Measurements from ENCODE around the gene DSCAM. TPM values are rescaled to one million over a fixed set of nuclear protein-coding genes. Genes with fewer than 3 reads are reported as not detected.
"Not testable (repeated sequence)": the region's sequence is repeated elsewhere in the genome, so short reads cannot be mapped to it uniquely, and the experiment has no call there.

Gene DSCAM
- total RNA-seq, 1 experiment from 2014 or later = not detected

- in situ Hi-C loops (cut with HindIII; ENCODE audit: low sequenced_read_pairs) = no loop called here
- no peak for DNase-seq (ENCODE audit: low spot score)
These were observed 803.5 kb downstream of the DSCAM start for GRCh38 chr21:40043423-40043822.

GRCh38 chr21:40041446-40041845 lies 805.5 kb downstream of the DSCAM start:
- in situ Hi-C loops (cut with HindIII; ENCODE audit: low sequenced_read_pairs) = no loop called here
- DNase-seq (ENCODE audit: low spot score) = no peak

- DNase-seq (ENCODE audit: low spot score); in situ Hi-C loops (cut with HindIII; ENCODE audit: low sequenced_read_pairs): not testable (repeated sequence)
These were observed 813.7 kb downstream of the DSCAM start for GRCh38 chr21:40033156-40033782.

GRCh38 chr21:40029888-40030287 lies 817.1 kb downstream of the DSCAM start:
- in situ Hi-C loops (cut with HindIII; ENCODE audit: low sequenced_read_pairs) = no loop called here

GRCh38 chr21:40028393-40028792 lies 818.6 kb downstream of the DSCAM start:
- in situ Hi-C loops (cut with HindIII; ENCODE audit: low sequenced_read_pairs); DNase-seq (ENCODE audit: low spot score): not testable (repeated sequence)

More at GRCh38 chr21:40029888-40030287, 817.1 kb downstream of the DSCAM start:
- no peak for DNase-seq (ENCODE audit: low spot score)

- in situ Hi-C loops (cut with HindIII; ENCODE audit: low sequenced_read_pairs) = no loop called here
- DNase-seq (ENCODE audit: low spot score) = no peak
These were observed 825.2 kb downstream of the DSCAM start for GRCh38 chr21:40021558-40022351.

- in situ Hi-C loops (cut with HindIII; ENCODE audit: low sequenced_read_pairs) = no loop called here
- no peak for DNase-seq (ENCODE audit: low spot score)
These were observed 826.3 kb downstream of the DSCAM start for GRCh38 chr21:40020651-40021050.

GRCh38 chr21:40018871-40019475 lies 828.0 kb downstream of the DSCAM start:
- DNase-seq (ENCODE audit: low spot score) = no peak
- in situ Hi-C loops (cut with HindIII; ENCODE audit: low sequenced_read_pairs) = no loop called here

- DNase-seq (ENCODE audit: low spot score) = no peak
- in situ Hi-C loops (cut with HindIII; ENCODE audit: low sequenced_read_pairs) = no loop called here
These were observed 830.3 kb downstream of the DSCAM start for GRCh38 chr21:40016667-40017066.

GRCh38 chr21:40016234-40016633 lies 830.7 kb downstream of the DSCAM start:
- in situ Hi-C loops (cut with HindIII; ENCODE audit: low sequenced_read_pairs) = no loop called here
- DNase-seq (ENCODE audit: low spot score) = no peak

- in situ Hi-C loops (cut with HindIII; ENCODE audit: low sequenced_read_pairs) = no loop called here
- DNase-seq (ENCODE audit: low spot score) = no peak
These were observed 831.1 kb downstream of the DSCAM start for GRCh38 chr21:40015818-40016217.

GRCh38 chr21:40014394-40014793 lies 832.6 kb downstream of the DSCAM start:
- in situ Hi-C loops (cut with HindIII; ENCODE audit: low sequenced_read_pairs) = no loop called here
- DNase-seq (ENCODE audit: low spot score) = no peak

GRCh38 chr21:40013001-40013735 lies 833.8 kb downstream of the DSCAM start:
- no peak for DNase-seq (ENCODE audit: low spot score)
- in situ Hi-C loops (cut with HindIII; ENCODE audit: low sequenced_read_pairs) = no loop called here

- in situ Hi-C loops (cut with HindIII; ENCODE audit: low sequenced_read_pairs) = no loop called here
- no peak for DNase-seq (ENCODE audit: low spot score)
These were observed 835.6 kb downstream of the DSCAM start for GRCh38 chr21:40011371-40011770.

GRCh38 chr21:40002978-40003377 lies 844.0 kb downstream of the DSCAM start:
- no peak for DNase-seq (ENCODE audit: low spot score)
- in situ Hi-C loops (cut with HindIII; ENCODE audit: low sequenced_read_pairs) = no loop called here

- DNase-seq (ENCODE audit: low spot score) = no peak
- in situ Hi-C loops (cut with HindIII; ENCODE audit: low sequenced_read_pairs) = no loop called here
These were observed 862.5 kb downstream of the DSCAM start for GRCh38 chr21:39984286-39984991.

- in situ Hi-C loops (cut with HindIII; ENCODE audit: low sequenced_read_pairs) = no loop called here
- DNase-seq (ENCODE audit: low spot score) = no peak
These were observed 866.6 kb downstream of the DSCAM start for GRCh38 chr21:39980241-39980820.

- DNase-seq (ENCODE audit: low spot score) = no peak
- in situ Hi-C loops (cut with HindIII; ENCODE audit: low sequenced_read_pairs) = no loop called here
These were observed 867.6 kb downstream of the DSCAM start for GRCh38 chr21:39979321-39979720.

GRCh38 chr21:39976800-39977199 lies 870.2 kb downstream of the DSCAM start:
- DNase-seq (ENCODE audit: low spot score) = no peak
- in situ Hi-C loops (cut with HindIII; ENCODE audit: low sequenced_read_pairs) = no loop called here

Measured in G401 (cell line).